ENCODE results near the gene TBCK.

The TBCK gene

DNA sequence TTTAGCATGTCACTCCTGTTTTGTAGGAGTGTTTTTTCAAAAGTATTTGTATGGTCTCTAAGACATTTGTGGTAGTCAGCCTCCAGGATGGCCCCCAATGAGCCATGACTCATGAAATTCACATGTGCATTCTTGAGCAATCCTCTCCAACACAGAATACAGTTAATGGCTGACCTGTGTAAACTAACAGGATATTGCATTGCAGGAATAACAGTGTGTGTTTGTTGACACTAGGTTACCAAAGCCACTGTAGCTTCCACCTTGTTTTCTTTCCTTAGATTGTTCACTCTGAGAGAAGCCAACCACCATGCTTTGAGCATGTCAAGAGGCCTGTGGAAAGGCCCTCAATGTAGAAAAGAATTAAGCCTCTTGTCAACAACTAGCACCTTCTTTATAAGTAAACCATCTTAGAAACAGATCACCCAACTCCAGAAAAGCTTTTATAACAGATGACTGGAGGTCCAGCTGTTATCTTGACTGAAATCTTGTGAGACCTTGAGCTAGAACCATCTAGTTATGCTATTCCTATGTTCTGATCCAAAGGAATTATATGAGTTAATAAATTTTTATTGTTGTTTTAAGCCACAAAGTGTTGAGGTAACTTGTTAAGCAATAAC is 28.5 kb downstream of the TBCK start:
- no peak for DNase-seq (ENCODE audit: low read depth, low spot score)

- DNase-seq (ENCODE audit: low read depth, low spot score), result no peak
Measured at GRCh38 chr4:106286611-106287010, 29.4 kb downstream of the TBCK start.

GRCh38 chr4:106284227-106284626 is 31.8 kb downstream of the TBCK start:
- no peak for DNase-seq (ENCODE audit: low read depth, low spot score)

DNA sequence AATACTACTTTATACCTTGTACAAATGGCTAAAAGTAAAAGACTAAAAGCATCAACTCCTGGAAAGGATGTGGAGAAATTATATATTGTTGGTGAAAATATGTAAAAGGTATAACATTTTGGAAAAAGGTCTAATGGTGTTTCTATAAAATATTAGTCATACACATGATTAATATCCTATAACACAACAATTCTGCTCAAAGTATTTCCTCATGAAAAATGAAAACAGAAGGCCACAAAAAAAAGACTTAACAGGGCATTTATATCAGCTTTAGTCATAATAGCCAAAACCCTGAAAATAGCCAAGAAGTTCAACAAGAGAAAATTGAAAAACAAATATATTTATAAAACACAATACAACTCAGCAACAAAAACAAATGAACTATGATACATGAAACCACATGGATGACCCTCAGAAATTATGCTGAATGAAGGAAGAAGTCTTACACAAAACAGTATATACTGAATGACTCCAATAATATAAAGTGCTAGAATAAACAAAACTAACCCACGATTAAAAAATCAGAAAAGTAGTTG is 38.8 kb downstream of the TBCK start:
- DNase-seq (ENCODE audit: low read depth, low spot score), result no peak

DNA sequence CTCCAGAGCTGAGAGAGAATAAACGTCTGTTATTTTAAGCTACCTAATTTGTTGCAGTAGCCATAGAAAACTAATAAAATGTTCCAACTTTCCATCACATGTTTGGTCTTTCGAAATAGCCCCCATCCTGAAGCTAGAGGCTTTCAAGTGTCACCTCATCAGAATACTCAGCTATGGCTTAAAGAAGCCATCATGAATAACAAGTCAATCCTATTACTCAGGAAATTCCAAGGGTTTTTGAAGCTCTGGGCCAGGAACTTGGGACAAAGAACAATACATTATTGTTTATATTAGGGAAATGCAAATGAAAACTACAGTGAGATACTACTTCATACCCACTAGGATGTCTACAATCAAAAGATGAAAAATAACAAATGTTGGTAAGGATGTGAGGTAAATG is 42.2 kb downstream of the TBCK start:
- DNase-seq (ENCODE audit: low read depth, low spot score), result no peak

DNA sequence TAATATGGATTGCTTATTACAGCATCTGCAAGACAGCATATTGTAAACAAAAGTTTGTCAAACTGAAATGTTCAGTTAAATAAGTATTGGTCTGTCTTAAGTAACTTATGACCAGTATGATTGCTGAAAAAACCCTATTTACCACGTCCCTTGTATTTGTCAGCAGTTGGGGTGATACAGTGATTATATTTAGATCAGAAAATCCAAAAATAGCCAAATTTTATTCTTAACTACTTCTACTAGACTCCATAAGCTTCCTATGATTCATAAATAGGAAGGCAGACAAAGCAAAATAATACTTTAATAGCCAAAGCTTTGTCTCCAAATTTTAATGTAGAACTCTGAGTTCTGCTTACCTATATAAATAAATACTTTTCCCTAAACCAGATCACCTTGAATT is 45.3 kb downstream of the TBCK start:
- no peak for DNase-seq (ENCODE audit: low read depth, low spot score)

DNA sequence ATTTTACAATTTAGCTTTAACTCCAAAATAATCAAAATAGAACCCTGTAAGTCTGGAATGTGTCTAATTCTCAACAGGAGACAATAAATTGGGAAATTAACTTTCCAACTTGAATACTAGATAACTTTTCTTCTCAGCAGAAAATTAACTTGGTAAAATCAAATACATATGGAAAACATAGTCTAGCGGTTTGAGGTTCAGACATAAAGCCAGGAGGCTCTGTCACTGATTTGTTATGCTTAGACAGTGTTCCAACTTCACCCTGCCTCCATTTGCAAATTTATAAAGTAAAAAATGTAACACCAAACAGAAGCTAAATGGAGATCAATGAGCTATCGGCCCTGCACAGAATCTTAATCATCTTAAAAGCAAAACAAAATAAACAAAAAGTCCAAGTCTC is 46.3 kb downstream of the TBCK start:
- no peak for DNase-seq (ENCODE audit: low read depth, low spot score)

DNA sequence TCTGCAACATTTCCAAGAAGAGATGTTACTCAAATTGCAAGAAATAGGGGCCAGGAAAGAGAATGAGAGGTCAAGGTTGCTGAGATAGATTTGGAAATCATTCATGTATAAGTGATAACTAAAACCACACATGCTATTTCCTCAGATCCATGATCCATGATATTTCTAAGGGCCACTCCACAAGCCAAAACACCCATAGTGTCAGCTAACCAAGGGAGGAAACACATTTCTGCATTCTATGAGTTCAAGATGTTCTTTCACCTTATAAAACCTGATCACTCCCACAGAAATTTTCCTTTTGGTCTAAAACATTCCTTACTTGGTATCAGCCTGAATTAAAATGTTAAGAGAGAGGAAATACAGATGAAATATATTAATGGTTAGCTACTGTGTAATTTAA is 47.2 kb downstream of the TBCK start:
- DNase-seq (ENCODE audit: low read depth, low spot score), result no peak

- DNase-seq (ENCODE audit: low read depth, low spot score), result no peak
Measured at GRCh38 chr4:106266201-106266600, 49.8 kb downstream of the TBCK start.

DNA sequence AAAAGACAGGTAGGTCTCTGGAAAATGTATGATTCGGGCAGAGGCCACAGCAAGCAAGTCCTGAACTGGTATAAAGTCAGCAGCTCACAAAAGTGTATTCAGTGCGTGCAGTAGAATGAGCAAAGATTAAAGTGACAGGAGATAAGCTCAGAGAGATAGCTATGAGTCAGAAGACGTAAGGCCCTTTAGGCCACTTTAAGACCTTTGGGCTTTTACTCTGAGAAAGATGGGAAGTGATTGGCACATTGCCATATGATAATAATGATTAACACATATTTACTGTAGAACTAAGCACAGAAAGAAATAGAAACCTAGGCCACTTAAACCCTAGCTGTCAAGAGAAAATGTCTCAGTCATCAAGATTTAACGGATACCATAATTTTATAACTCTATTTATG is 51.7 kb downstream of the TBCK start:
- DNase-seq (ENCODE audit: low read depth, low spot score), result no peak

- DNase-seq (ENCODE audit: low read depth, low spot score), result no peak
Measured at GRCh38 chr4:106263594-106264330, 52.2 kb downstream of the TBCK start.

GRCh38 chr4:106261980-106262379 is 54.0 kb downstream of the TBCK start:
- DNase-seq (ENCODE audit: low read depth, low spot score), result no peak

- DNase-seq (ENCODE audit: low read depth, low spot score), result no peak
Measured at GRCh38 chr4:106258145-106259045, 57.6 kb downstream of the TBCK start.

GRCh38 chr4:106256190-106256589 is 59.8 kb downstream of the TBCK start:
- no peak for DNase-seq (ENCODE audit: low read depth, low spot score)

DNA sequence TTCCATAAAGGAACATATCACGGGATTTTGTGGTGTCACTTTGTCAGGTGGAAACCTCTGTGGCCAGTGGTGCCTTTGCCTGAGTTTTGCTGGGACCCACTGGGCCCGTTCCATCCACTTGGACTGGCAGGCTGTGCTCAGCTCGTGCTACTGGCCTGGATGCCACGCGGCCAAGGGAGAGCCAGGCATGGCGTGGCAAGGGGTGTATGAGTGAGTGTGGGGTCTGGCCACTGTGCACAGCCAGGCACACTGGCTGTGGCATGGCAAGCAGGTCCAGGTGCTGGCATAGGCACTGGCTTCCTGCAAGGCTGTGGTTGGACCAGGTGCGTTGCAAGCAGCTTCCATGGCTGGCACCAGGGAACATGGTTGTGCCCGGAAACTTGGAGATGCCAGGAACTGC is 60.8 kb downstream of the TBCK start:
- no peak for DNase-seq (ENCODE audit: low read depth, low spot score)

DNA sequence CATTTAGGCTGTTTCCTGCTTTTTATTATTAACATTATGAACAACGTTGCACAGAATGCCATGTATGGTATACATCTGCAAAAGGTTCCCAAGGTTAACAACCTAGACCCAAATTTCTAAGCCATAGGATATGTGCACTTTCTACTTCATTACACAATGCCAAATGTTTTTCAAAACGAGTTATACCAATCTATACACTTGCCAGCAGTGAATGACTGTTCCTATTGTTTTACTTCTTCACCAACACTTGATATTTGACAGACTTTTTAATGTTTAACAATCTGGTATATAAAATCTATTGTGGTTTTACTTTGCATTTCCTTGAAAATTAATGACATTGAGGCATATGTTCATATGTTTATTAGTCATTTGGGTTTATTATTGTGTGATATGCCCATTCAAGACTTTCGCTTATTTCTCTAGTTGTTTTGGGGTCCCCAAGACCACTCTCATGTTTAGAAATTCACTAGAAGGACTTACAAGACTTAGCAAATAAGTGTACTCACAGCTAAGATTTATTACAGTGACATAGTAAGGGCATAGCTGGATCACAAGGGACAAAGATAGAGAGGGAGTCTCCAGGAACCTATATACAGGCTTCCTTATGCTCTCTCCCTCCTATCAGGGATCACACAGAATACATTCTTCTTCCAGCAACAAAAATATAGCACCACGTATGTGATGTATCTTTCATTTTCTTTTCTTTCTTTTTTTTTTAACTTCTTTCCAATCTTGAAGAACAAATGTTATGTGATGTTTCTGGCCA is 62.5 kb downstream of the TBCK start:
- no peak for DNase-seq (ENCODE audit: low read depth, low spot score)

- no peak for DNase-seq (ENCODE audit: low read depth, low spot score)
Measured at GRCh38 chr4:106247600-106247999, 68.4 kb downstream of the TBCK start.

DNA sequence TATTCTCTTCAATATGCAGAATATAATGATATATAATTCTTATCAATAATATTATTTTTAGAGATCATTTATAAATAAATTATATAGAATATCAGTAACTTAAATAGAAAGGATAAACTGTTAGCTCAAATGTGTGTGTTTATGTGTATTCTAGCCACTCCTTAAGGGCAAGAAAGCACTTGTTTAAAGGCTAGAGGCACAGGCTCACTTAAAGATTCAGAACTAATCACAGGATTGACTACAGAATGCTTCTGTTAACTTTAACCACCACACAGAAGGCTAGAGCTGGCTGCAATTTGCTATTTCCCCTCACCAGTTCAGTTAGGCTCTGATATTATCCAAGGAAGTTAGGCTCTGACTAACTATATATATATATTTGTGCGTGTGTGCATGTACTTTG is 69.6 kb downstream of the TBCK start:
- DNase-seq (ENCODE audit: low read depth, low spot score), result no peak

- no peak for DNase-seq (ENCODE audit: low read depth, low spot score)
Measured at GRCh38 chr4:106245176-106245575, 70.8 kb downstream of the TBCK start.

- DNase-seq (ENCODE audit: low read depth, low spot score), result no peak
Measured at GRCh38 chr4:106240699-106241098, 75.3 kb downstream of the TBCK start.

DNA sequence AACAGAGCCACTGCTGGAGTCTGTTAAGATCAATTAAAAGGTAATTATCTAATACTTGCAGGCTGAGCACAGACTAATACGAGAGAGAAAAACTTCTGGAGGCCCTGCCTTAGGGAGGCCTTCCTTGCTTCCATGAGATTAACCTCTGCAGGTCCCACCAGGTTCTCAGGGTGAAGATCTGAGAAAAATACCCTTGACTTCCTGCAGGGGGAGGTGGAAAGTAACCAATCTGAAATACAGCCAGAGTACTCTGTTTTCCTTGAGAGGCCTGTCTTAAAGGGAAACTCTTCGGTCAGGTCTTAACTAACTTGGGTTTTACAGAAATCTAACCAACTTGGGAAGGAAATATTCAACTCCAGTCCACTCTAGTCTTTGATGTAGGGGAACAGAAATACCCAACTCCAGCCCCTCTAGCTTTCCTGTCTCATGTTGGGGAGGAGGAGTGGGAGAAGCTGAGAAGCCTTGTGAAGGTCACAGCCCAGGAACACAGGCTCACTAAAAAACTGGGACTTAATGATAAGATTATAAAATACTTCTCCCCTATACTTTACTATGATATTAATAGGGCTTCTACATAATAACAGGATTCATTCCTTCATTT is 77.1 kb downstream of the TBCK start:
- no peak for DNase-seq (ENCODE audit: low read depth, low spot score)

Measured in iPS DF 19.7 (cell line).